ENCODE measurements around the gene CAMTA1.
"Not testable (repeated sequence)": the region's sequence is repeated elsewhere in the genome, so short reads cannot be mapped to it uniquely, and the experiment has no call there.

CAMTA1 gene

DNA sequence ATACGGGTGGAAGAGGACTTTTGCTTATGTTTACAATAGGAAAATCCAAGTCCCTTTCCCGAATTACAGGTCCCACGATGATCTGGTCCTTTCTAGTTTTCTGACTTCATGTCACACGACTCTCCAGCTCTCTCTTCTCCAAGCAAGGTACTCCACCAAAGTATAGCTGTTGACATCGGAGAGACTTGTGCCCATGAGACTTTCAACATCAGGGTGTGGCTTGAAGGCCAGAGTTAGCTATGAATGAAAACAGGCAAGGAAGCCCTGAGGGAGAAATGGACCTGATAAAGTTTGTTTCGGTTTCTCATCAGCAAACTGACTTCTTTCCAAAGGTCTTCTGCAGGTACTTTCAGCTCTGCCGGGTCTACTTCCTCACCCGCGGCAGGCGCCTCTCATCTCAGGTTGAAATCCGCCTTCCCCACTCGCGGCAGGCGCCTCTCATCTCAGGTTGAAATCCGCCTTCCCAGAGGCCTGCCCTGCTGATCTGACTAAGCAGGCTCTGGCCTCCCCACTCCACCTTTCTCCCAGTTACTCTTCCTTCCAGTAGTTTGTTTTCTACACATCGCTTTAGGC, 996.8 kb downstream of the CAMTA1 start:
- no peak for DNase-seq (ENCODE audit: low spot score)

DNA sequence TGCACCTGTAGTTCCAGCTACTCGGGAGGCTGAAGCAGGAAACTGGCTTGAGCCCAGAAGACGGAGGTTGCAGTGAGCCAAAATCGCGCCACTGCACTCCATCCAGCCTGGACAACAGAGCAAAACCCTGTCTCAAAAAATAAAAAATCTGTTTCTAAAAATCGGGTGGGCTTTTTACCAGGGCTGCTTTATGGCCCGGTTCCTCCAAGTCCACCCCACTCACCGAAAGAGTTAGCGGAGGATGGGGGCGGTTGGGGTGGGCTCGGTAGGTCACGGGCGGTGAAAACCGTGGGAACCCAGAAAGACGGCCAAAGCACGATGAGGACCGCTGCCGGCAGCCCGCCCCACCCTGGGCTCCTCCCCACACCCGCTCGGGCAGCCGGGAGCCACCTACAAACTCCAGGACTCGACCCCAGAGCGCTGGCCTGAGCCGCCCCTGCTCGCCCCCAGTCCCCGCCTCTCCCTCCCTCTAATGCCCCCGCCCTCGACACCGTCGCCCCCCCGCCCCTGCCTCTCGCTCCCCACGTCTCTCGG, 998.0 kb downstream of the CAMTA1 start:
- peak; percentile 85 for DNase-seq (ENCODE audit: low spot score)

DNA sequence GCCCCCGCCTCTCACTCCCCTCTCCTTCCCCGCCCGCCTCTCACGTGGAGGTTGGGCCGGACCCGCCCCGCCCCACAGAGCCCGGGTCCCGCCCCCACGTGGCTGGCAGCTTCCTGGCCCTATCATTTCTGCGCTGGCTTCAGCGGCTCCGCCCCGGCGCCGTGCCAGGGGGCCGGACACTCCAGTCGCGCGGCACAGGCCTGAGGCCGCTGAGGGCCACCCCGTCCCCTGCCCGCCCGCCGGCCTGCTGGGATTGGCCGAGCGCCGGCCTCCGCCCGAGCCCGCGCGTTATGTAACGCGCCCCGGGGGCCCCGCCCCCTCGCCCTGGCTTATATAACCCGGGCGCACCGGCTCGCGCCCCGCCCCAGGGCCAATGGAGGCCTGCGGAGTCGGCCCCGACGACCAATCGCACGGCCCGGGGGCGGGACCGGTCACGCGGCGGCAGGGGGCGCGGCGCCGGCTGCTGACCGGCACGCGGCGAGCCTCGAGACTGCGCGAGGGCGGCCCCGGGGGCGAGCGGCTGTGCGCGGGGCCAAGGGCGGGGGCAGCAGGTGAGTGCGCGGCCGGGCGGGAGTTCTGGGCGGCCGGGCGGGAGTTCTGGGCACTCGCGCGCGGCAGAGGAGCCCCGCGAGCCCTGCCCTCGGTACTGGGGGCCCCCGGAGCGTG, 998.7 kb downstream of the CAMTA1 start, which contains the start of gene PER3:
TSS of gene PER3 (plus strand) at position 466 of the 666 bp plus-strand sequence. CDS start 587 bp downstream, outside the sequence.
- peak; percentile 99 for DNase-seq (ENCODE audit: low spot score)

DNA sequence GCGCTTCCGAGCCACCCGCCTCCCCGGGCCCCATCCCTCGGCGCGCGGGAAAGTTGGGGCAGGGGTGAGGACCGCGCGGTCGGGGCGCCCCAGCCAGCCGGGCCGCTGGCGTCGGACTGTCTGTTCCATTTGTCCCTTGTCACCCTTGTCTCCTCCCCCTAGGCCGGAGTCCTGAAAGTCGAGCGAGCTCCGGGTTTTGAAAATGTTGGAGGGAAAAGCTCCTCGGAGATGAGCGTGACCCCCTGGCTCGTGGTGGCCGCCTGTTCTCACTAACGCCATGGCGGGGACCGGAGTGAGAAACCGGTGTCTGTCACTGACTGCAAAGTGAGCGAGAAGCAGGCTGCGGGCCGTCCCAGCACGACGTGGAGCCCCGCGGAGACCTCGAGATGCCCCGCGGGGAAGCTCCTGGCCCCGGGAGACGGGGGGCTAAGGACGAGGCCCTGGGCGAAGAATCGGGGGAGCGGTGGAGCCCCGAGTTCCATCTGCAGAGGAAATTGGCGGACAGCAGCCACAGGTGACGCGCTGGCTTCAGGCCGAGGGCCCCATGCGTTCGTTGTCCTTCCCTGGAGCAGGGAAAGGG, 999.3 kb downstream of the CAMTA1 start:
- no peak for DNase-seq (ENCODE audit: low spot score)

DNA sequence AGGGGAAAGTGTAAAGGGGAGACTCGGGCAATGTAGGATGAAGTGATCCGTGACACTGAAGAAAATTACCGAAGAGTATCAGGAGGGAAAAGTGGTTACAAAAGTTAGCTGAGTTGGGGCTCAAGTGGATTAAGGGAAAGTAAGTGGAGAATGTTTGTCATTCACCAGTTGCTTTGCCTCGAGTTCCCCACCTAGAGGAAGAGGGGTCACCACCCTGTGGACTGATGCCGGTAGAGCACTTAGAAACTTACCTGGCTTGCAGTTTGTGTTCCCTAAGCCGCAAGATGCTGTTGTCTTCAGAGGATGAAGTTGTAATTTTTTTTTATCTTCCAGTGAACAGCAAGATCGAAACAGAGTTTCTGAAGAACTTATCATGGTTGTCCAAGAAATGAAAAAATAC, 999.9 kb downstream of the CAMTA1 start:
- DNase-seq (ENCODE audit: low spot score): no peak

DNA sequence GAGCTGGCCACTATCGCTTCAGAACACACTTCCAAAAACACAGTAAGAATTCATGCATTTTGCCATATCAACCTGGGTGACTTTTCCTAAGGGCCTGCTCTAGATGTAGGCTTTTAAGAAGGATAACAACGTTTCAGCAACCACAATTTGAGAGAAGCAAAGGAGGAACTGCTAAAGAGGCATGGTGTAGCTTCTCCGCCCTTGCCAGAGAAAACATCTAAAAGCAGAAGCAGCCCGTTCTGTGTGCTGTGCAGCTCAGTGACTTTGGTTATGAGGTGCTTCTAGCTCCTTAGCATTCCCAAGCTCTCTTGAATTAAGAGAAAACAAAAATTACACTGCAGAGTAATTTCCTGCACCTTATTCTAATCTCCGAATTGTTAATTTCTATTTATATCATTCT, 1001.5 kb downstream of the CAMTA1 start:
- DNase-seq (ENCODE audit: low spot score): no peak

DNA sequence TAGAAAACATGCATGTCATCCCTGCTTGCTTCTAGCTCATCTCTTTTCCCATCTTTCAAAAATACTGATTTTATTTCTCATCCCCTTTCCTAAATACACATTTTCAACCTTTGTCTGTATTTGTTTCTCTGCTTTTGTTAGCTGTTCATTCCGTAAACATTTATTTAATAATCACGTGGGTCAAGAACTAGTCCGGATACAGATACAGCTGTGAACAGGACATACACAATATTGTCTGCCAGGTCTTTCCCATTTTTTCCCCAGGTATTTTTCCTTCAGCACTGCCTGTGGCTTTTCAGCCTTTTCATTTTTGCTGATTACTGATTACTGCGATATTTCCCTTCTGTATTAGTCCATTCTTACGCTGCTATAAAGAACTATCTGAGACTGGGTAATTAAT, 1004.6 kb downstream of the CAMTA1 start:
- no peak for DNase-seq (ENCODE audit: low spot score)

DNA sequence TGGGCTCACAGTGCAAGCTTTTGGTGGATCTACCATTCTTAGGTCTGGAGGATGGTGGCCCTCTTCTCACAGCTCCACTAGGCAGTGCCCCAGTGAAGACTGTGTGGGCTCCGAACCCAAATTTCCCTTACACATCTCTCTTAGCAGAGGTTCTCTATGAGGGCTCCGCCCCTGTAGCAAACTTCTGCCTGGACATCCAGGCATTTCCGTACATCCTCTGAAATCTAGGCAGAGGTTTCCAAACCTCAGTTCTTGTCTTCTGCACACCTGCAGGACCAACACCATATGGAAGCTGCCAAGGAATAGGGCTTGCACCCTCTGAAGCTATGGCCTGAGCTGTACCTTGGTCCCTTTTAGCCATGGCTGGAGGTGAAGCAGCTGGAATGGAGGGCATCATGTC, 1005.8 kb downstream of the CAMTA1 start:
- not testable (repeated sequence) for DNase-seq (ENCODE audit: low spot score)

DNA sequence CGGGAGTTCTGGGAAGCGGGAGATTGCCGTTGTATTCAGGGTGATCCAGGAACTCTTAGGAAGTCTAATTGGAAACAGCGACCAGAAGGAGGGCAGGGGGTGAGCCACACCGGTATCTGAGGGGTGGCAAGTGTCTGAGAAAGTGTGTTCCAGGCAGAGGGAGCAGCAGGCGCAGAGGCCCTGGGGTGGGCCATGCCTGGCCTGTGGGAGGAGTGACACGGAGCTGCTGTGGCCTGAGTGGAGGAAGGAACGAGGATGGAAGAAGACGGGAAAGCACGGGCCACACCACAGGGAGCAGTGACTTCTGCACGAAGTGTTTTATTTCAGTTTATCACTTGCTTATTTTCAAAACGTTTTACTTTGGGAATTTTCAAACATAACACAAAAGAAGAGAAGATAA, 1010.2 kb downstream of the CAMTA1 start:
- no peak for DNase-seq (ENCODE audit: low spot score)

DNA sequence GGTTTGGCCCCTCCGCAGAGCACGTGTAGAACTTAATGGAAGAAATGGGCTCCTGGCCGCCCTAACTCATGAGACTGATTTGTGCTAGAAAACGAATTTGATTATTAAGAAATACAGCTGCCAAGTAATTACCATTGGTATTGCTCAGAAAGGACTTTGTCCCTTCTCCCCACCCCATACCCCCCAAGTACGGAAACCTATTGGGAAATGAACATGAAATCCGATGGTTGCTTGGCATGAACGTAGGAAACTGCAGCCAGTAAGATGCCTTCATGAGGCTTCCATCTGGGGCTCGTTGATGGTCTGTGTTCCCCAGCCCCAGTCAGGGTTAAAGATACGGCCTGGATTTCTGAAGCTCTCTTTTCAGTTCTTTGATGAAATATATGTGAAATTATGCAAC, 1020.2 kb downstream of the CAMTA1 start:
- no peak for DNase-seq (ENCODE audit: low spot score)

DNA sequence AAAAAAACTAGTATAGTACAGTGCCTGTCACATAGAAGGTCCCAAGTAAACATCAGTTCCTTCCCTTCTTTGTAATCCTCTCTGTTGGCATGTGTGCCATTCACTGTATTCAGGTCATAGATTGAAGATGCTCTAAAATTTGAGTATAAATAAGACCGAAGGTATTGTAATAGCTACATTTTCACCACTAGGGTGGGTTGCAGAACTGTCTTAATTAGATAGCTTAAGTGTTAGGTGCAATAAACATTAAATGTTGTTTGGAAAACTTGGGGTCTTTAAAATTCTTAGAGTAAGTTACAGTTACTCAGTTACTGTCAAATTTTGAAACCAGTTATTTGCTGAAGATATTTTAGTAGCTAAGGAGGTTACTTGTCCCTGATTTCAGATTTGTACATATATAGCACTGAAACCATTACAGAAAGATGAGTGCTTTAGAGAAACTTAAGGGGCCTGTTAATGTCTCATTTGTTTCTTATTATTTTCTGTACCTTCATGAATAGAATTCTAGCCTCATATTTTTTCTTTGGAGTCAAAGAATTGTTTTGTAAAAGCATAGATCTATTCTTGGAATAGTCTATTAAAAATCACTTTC, 1023.1 kb downstream of the CAMTA1 start:
- no peak for DNase-seq (ENCODE audit: low spot score)

DNA sequence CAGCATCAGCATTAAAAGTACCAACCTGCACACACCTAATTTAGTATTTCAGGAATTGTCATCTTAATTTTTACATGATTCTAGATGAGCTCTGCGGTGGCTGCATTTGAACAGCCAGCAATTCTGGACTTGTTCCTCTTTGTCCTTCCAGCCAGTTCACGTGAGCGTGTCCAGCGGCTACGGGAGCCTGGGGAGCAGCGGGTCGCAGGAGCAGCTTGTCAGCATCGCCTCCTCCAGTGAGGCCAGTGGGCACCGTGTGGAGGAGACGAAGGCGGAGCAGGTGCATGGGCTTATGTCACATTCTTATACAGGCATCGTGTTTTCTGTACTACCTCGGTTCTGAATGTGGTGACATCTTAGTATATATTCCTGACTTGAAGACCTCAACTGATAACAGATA, 1024.5 kb downstream of the CAMTA1 start:
- DNase-seq (ENCODE audit: low spot score): no peak

DNA sequence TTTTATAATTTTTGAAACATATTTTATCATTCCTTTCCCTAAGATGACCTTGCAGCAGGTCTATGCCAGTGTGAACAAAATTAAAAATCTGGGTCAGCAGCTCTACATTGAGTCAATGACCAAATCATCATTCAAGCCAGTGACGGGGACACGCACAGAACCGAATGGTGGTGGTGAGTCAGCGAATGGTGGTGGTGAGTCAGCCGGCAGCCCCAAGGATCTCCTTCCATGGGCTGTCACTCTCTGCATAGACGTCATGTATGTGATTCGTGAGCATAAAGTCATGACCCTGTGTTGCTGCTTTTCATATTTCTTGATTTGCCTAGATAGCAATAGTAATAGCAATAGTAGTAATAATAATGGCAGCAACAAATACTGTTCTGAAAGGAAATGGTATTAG, 1025.1 kb downstream of the CAMTA1 start:
- DNase-seq (ENCODE audit: low spot score): peak; percentile 83

DNA sequence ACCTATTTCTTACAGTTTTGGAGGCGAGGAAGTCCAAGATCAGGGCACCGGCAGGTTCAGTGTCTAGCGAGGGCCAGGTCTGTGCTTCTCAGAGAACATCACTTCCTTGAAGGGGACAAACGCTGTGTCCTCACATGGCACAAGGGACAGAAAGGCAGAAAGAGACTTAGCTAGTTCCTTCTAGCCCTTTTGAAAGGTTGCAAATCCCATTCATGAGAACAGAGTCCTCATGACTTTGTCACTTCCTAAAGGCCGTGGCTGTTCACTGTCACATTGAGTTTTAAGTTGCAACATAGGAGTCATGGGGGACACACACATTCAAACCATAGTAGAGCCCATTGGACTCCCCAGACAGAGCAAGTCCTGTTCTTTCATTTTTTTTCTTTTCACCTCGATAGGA, 1026.2 kb downstream of the CAMTA1 start:
- no peak for DNase-seq (ENCODE audit: low spot score)

DNA sequence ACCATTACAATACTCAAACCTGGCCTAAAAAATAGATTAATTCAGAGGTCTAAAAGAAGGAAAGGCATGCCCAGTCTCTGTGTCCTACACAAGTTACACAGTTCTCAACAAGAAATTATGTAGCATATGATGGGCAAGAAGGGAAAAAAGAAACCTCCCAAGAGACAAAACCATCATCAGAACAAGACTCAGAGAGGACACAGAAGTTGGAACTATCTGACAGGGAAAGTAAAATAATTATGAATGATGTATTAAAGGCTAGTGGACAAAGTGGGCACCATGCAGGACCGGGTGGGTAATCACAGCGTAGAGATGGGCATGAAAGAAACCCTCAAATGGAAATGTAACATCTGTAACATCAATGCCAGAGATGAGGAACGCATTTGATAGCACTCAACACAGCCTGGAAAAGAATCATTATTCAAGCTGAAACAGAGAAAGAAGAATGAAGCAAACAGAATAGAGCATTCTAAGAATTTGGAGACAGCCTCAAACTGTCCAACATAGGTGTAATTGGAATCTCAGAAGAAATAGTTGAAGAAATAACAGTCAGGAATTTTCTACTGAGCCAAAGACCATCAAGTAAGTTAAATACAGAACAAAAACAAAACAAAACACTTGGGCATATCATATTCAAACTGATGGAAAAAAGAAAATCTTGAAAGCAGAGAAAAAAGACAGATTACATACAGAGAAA, 1028.6 kb downstream of the CAMTA1 start:
- no peak for DNase-seq (ENCODE audit: low spot score)
